SH-SY5Y (cell line): ENCODE data around the gene FGF12.

Experiments
- GATA2 ChIP-seq: IDR thresholded peaks from 2 replicates; pipeline ENCODE4 v1.6.1; 2011; ENCODE audit warnings: mild to moderate bottlenecking, low read depth, low read length
- GATA3 ChIP-seq: IDR thresholded peaks from 2 replicates; pipeline ENCODE4 v1.6.1; 2011; ENCODE audit warnings: low read depth, mild to moderate bottlenecking, low read length, moderate library complexity

- no peak for TF ChIP-seq GATA3
- no peak for TF ChIP-seq GATA2
Observed at GRCh38 chr3:192275741-192276355, 451.5 kb downstream of the FGF12 start.
